Measurements from ENCODE around the gene PRKAG2. TPM values are rescaled to one million over a fixed set of nuclear protein-coding genes. Genes with fewer than 3 reads are reported as not detected.

The PRKAG2 gene
- total and polyA plus RNA-seq, 2 of the 13 experiments (the other 11 are each of a cell fraction or from before 2014, with no cell fraction given), result 0.90 to 1.3 TPM

GRCh38 chr7:151805191-151805590 is 71.7 kb downstream of the PRKAG2 start (continued):
- TF ChIP-seq ZBED4 (CRISPR knock-in tag; IDR thresholded peaks at IDR 0.05; ENCODE audit: borderline replicate concordance) (no peak), ZBTB4 (CRISPR knock-in tag; IDR thresholded peaks at IDR 0.05; ENCODE audit: borderline replicate concordance) (no peak), ZBTB46 (CRISPR knock-in tag; IDR thresholded peaks at IDR 0.05; ENCODE audit: borderline replicate concordance) (no peak), ZNF274 (CRISPR knock-in tag; IDR thresholded peaks at IDR 0.05) (no peak), PCBP1 (IDR thresholded peaks at IDR 0.05; ENCODE audit: borderline replicate concordance, low read depth, low read length) (no peak), KLF9 (CRISPR knock-in tag; IDR thresholded peaks at IDR 0.05; ENCODE audit: low read depth) (no peak), RAD51 (IDR thresholded peaks at IDR 0.05; ENCODE audit: borderline replicate concordance) (no peak), REPIN1 (CRISPR knock-in tag; IDR thresholded peaks at IDR 0.05; ENCODE audit: borderline replicate concordance, low read depth) (no peak)
- TF ChIP-seq, protein P1, sequence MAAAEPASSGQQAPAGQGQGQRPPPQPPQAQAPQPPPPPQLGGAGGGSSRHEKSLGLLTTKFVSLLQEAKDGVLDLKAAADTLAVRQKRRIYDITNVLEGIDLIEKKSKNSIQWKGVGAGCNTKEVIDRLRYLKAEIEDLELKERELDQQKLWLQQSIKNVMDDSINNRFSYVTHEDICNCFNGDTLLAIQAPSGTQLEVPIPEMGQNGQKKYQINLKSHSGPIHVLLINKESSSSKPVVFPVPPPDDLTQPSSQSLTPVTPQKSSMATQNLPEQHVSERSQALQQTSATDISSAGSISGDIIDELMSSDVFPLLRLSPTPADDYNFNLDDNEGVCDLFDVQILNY (CRISPR knock-in tag; conservative IDR thresholded peaks at IDR 0.05), result no peak
- TF ChIP-seq, protein P2, sequence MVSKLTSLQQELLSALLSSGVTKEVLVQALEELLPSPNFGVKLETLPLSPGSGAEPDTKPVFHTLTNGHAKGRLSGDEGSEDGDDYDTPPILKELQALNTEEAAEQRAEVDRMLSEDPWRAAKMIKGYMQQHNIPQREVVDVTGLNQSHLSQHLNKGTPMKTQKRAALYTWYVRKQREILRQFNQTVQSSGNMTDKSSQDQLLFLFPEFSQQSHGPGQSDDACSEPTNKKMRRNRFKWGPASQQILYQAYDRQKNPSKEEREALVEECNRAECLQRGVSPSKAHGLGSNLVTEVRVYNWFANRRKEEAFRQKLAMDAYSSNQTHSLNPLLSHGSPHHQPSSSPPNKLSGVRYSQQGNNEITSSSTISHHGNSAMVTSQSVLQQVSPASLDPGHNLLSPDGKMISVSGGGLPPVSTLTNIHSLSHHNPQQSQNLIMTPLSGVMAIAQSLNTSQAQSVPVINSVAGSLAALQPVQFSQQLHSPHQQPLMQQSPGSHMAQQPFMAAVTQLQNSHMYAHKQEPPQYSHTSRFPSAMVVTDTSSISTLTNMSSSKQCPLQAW (CRISPR knock-in tag; IDR thresholded peaks at IDR 0.05), result no peak
